HepG2 (cell line): ENCODE results near the gene ACOXL. TPM values are rescaled to one million over a fixed set of nuclear protein-coding genes. Genes with fewer than 3 reads are reported as not detected.

Experiments
- ARNTL ChIP-seq: sonication (generic); formaldehyde crosslinking; IDR thresholded peaks from 2 replicates; pipeline ENCODE4 v1.4.0; 2020; ENCODE audit warnings: mild to moderate bottlenecking, missing genetic modification reagents
- ESRRA ChIP-seq: sonication (generic); formaldehyde crosslinking; IDR thresholded peaks from 2 replicates; pipeline ENCODE4 v1.5.1; 2020; ENCODE audit warnings: mild to moderate bottlenecking, low read depth, missing genetic modification reagents
- ETV5 ChIP-seq: IDR thresholded peaks from 2 replicates; pipeline ENCODE4 v1.6.1; 2018; ENCODE audit warnings: missing biosample characterization, missing genetic modification reagents, inconsistent platforms, borderline replicate concordance
- KDM4B ChIP-seq: sonication (generic); formaldehyde crosslinking; IDR thresholded peaks from 2 replicates; pipeline ENCODE4 v1.4.0; 2020; ENCODE audit warnings: missing genetic modification reagents
- KDM5B ChIP-seq: sonication (generic); formaldehyde crosslinking; IDR thresholded peaks from 2 replicates; pipeline ENCODE4 v1.4.0; 2020; ENCODE audit warnings: missing genetic modification reagents, mild to moderate bottlenecking, borderline replicate concordance
- MIER2 ChIP-seq: IDR thresholded peaks from 2 replicates; pipeline ENCODE4 v1.6.1; 2016; ENCODE audit warnings: missing biosample characterization, missing genetic modification reagents
- POLR2A ChIP-seq, 2 experiments: IDR thresholded peaks; 2 replicates each; pipeline ENCODE4 v1.6.1; 2011; ENCODE audit warnings: low read depth in 2 of 2, low read length in 2 of 2, mild to moderate bottlenecking in 1 of 2, moderate library complexity in 1 of 2; ENCODE audit not compliant: insufficient read depth in 1 of 2
- RNF2 ChIP-seq: fragments of 450-650 bp; conservative IDR thresholded peaks from 2 replicates; pipeline ENCODE4 v1.6.1; 2016; ENCODE audit warnings: low read depth
- SATB2 ChIP-seq: sonication (generic); formaldehyde crosslinking; IDR thresholded peaks from 2 replicates; pipeline ENCODE4 v1.5.0; 2020; ENCODE audit warnings: missing genetic modification reagents
- TCF12 ChIP-seq, 2 experiments: fragments of 450-650 bp in 1 of 2; sonication (generic) in 1 of 2; formaldehyde crosslinking in 1 of 2; IDR thresholded peaks; 2 replicates each; pipeline versions ENCODE4 v1.6.1 to v1.8.0; 2017 to 2022; ENCODE audit warnings: antibody characterized with exemption in 1 of 2, mild to moderate bottlenecking in 1 of 2, missing genetic modification reagents in 1 of 2, moderate library complexity in 1 of 2
- ZNF557 ChIP-seq: sonication (generic); formaldehyde crosslinking; IDR thresholded peaks from 2 replicates; pipeline ENCODE4 v1.4.0; 2020; ENCODE audit warnings: missing genetic modification reagents
- ZNF780A ChIP-seq: sonication (generic); formaldehyde crosslinking; IDR thresholded peaks from 2 replicates; pipeline ENCODE4 v1.8.0; 2022; ENCODE audit warnings: mild to moderate bottlenecking, missing genetic modification reagents, moderate library complexity
- ZNF782 ChIP-seq: sonication (generic); formaldehyde crosslinking; IDR thresholded peaks from 2 replicates; pipeline ENCODE4 v1.4.0; 2020; ENCODE audit warnings: missing genetic modification reagents, mild to moderate bottlenecking, borderline replicate concordance
- polyA plus RNA-seq, 8 experiments: library from polyadenylated mRNA; depleted of rRNA in 3 of 8; stranded (reverse) in 7 of 8; unstranded in 1 of 8; fragments of >200 nt; fragmentation: Illumina TruSeq in 4 of 8; extraction: Trizol in 4 of 8; gene quantifications; 2 replicates each; pipeline versions ENCODE4 v1.2.1 to v1.2.3, GENCODE V29; 2011 to 2016; ENCODE audit warnings: low read depth in 4 of 8, missing spikeins in 1 of 8, mixed read lengths in 1 of 8; ENCODE audit not compliant: insufficient read depth in 1 of 8
- total RNA-seq, 5 experiments: library from RNA; depleted of rRNA; stranded (reverse); fragments of >200 nt; fragmentation: Illumina TruSeq; extraction: Trizol; gene quantifications; 2 replicates each; pipeline ENCODE4 v1.2.3, GENCODE V29; 2016; ENCODE audit warnings: low read depth in 1 of 5
- TF ChIP-seq, protein P1 (sequence below): sonication (generic); formaldehyde crosslinking; IDR thresholded peaks from 2 replicates; pipeline ENCODE4 v1.4.0; 2020; ENCODE audit warnings: missing genetic modification reagents
- TF ChIP-seq, protein P2 (sequence below): sonication (generic); formaldehyde crosslinking; IDR thresholded peaks from 2 replicates; pipeline ENCODE4 v1.9.0; 2022; ENCODE audit warnings: low read depth, missing genetic modification reagents
- TF ChIP-seq, protein P3 (sequence below): sonication (generic); formaldehyde crosslinking; IDR thresholded peaks from 2 replicates; pipeline ENCODE4 v1.5.1; 2020; ENCODE audit warnings: mild to moderate bottlenecking, missing genetic modification reagents, moderate library complexity
- TF ChIP-seq, protein P4 (sequence below): sonication (generic); formaldehyde crosslinking; IDR thresholded peaks from 2 replicates; pipeline ENCODE4 v1.5.0; 2020; ENCODE audit warnings: missing genetic modification reagents
- TF ChIP-seq, protein P5 (sequence below): IDR thresholded peaks from 2 replicates; pipeline ENCODE4 v1.6.1; 2016; ENCODE audit warnings: mild to moderate bottlenecking

The ACOXL gene
- total and polyA plus RNA-seq, 2 of the 13 experiments (the other 11 are each of a cell fraction or from before 2014, with no cell fraction given) = not detected

DNA sequence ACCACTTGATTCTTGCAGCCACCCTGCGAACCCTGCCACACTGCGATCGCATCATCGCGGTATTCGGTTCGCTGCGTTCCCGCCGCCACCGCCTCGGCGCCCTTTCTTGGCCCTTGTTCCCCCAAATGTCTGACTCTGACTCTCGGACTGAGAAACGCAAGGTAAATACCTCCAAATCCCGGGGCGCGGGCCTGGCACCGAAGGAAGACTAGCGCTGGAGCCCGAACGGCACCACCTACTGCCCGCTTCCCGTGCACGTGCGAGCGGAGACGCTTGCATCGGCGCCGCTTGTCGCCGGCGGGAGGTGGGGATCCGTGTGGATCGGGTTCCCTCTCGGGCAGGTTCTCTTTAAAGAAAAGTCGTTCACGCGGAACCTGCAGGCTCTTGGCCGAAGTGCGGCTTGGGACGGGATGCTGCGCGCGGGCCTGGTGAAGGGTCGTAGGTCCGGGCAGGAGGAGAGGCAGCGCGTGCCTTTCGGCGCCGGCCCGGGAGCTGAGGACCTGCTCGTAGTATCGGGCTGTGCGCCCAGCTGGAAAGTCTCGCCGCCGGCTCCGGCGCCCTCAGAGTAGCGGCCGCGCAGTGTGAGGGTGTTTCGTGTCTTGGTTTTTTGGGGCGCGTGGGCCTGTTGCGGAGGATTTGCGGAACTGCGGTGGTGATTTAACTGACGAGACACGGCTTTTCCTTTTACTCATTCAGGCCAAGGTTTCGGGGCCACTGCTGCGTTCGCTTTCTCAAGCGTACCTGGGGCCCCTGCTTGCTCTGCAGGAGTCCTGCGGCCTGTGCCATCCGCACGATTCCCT lies 388.9 kb downstream of the ACOXL start (continued):
- TF ChIP-seq KDM4B (CRISPR knock-in tag) (0 out of 2 replicates have a peak, but pooled peaks have one; percentile 5), RNF2 (peak; percentile 43; the same call in 1 of the 2 replicates), TCF12 (IDR thresholded peaks at IDR 0.05) (no peak), TCF12 (CRISPR knock-in tag; IDR thresholded peaks at IDR 0.05) (no peak), KDM5B (CRISPR knock-in tag) (no peak), SATB2 (CRISPR knock-in tag) (peak; percentile 53; the same call in 1 of the 2 replicates), ESRRA (CRISPR knock-in tag) (no peak), ETV5 (CRISPR knock-in tag) (no peak), ARNTL (CRISPR knock-in tag) (peak; percentile 16; the same call in 1 of the 2 replicates), ZNF782 (no peak; the same call in 1 of the 2 replicates), ZNF557 (no peak), POLR2A (IDR thresholded peaks at IDR 0.05; ENCODE audit: insufficient read depth in 1 of 2, low read depth in 2 of 2, low read length in 2 of 2) (peak in 1 of 2 experiments; percentile 12; a peak in 1 of 4 replicates), ZNF780A (CRISPR knock-in tag) (0 out of 2 replicates have a peak, but pooled peaks have one; percentile 30), MIER2 (CRISPR knock-in tag) (no peak)
- TF ChIP-seq, protein P1, sequence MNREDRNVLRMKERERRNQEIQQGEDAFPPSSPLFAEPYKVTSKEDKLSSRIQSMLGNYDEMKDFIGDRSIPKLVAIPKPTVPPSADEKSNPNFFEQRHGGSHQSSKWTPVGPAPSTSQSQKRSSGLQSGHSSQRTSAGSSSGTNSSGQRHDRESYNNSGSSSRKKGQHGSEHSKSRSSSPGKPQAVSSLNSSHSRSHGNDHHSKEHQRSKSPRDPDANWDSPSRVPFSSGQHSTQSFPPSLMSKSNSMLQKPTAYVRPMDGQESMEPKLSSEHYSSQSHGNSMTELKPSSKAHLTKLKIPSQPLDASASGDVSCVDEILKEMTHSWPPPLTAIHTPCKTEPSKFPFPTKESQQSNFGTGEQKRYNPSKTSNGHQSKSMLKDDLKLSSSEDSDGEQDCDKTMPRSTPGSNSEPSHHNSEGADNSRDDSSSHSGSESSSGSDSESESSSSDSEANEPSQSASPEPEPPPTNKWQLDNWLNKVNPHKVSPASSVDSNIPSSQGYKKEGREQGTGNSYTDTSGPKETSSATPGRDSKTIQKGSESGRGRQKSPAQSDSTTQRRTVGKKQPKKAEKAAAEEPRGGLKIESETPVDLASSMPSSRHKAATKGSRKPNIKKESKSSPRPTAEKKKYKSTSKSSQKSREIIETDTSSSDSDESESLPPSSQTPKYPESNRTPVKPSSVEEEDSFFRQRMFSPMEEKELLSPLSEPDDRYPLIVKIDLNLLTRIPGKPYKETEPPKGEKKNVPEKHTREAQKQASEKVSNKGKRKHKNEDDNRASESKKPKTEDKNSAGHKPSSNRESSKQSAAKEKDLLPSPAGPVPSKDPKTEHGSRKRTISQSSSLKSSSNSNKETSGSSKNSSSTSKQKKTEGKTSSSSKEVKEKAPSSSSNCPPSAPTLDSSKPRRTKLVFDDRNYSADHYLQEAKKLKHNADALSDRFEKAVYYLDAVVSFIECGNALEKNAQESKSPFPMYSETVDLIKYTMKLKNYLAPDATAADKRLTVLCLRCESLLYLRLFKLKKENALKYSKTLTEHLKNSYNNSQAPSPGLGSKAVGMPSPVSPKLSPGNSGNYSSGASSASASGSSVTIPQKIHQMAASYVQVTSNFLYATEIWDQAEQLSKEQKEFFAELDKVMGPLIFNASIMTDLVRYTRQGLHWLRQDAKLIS (CRISPR knock-in tag) = peak; percentile 3; the same call in 1 of the 2 replicates
- TF ChIP-seq, protein P2, sequence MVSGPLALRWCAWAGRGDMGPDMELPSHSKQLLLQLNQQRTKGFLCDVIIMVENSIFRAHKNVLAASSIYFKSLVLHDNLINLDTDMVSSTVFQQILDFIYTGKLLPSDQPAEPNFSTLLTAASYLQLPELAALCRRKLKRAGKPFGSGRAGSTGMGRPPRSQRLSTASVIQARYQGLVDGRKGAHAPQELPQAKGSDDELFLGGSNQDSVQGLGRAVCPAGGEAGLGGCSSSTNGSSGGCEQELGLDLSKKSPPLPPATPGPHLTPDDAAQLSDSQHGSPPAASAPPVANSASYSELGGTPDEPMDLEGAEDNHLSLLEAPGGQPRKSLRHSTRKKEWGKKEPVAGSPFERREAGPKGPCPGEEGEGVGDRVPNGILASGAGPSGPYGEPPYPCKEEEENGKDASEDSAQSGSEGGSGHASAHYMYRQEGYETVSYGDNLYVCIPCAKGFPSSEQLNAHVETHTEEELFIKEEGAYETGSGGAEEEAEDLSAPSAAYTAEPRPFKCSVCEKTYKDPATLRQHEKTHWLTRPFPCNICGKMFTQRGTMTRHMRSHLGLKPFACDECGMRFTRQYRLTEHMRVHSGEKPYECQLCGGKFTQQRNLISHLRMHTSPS (CRISPR knock-in tag) = peak; percentile 48; the same call in 1 of the 2 replicates
- TF ChIP-seq, protein P3, sequence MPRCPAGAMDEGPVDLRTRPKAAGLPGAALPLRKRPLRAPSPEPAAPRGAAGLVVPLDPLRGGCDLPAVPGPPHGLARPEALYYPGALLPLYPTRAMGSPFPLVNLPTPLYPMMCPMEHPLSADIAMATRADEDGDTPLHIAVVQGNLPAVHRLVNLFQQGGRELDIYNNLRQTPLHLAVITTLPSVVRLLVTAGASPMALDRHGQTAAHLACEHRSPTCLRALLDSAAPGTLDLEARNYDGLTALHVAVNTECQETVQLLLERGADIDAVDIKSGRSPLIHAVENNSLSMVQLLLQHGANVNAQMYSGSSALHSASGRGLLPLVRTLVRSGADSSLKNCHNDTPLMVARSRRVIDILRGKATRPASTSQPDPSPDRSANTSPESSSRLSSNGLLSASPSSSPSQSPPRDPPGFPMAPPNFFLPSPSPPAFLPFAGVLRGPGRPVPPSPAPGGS (CRISPR knock-in tag) = no peak; the same call in 1 of the 2 replicates
- TF ChIP-seq, protein P4, sequence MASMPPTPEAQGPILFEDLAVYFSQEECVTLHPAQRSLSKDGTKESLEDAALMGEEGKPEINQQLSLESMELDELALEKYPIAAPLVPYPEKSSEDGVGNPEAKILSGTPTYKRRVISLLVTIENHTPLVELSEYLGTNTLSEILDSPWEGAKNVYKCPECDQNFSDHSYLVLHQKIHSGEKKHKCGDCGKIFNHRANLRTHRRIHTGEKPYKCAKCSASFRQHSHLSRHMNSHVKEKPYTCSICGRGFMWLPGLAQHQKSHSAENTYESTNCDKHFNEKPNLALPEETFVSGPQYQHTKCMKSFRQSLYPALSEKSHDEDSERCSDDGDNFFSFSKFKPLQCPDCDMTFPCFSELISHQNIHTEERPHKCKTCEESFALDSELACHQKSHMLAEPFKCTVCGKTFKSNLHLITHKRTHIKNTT (CRISPR knock-in tag) = no peak
- TF ChIP-seq, protein P5, sequence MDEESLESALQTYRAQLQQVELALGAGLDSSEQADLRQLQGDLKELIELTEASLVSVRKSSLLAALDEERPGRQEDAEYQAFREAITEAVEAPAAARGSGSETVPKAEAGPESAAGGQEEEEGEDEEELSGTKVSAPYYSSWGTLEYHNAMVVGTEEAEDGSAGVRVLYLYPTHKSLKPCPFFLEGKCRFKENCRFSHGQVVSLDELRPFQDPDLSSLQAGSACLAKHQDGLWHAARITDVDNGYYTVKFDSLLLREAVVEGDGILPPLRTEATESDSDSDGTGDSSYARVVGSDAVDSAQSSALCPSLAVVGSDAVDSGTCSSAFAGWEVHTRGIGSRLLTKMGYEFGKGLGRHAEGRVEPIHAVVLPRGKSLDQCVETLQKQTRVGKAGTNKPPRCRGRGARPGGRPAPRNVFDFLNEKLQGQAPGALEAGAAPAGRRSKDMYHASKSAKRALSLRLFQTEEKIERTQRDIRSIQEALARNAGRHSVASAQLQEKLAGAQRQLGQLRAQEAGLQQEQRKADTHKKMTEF (CRISPR knock-in tag) = no peak
